ENCODE results near the gene PSTPIP2.

The PSTPIP2 gene

DNA sequence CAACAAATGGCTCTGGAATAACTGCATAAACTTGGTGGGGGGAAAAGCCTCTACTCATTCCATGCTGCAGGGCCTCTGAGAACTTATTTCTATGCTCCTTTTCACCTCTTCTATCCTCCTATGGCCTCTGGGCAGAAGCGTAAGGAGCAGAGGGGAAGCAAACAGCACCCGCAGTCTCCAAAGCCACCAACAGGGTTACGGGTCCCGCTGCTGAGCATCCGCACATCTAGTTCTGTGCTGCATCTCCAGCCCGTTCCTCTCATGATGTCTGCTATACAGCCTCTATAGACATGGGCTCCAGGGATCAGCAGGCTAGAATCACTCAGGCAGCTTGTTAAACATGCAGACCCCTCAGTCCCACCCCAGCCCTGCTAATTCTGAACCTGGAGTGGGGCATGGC is 25.9 kb downstream of the PSTPIP2 start:
- Histone ChIP-seq H3K4me3 (ENCODE audit: low read length) (no peak overlapping the region), H3K4me2 (ENCODE audit: low read length) (no peak overlapping the region), H3K27ac (ENCODE audit: low read depth, low read length) (no peak overlapping the region), H3K9me3 (ENCODE audit: control insufficient read depth, insufficient read depth, low read length) (no peaks in the 10 kb centered on the region), H3K36me3 (ENCODE audit: control insufficient read depth, low read length) (no peaks in the 10 kb centered on the region), H4K20me1 (ENCODE audit: control insufficient read depth, insufficient read depth, low read depth, low read length) (no peaks in the 10 kb centered on the region), H3K79me2 (ENCODE audit: control insufficient read depth, low read length) (no peaks in the 10 kb centered on the region), H3K27me3 (ENCODE audit: control insufficient read depth, low read length) (0 out of 2 replicates have a peak, but pooled peaks cover 4% of the 10 kb centered on the region), H3F3A (ENCODE audit: control insufficient read depth, insufficient read depth) (no peaks in the 10 kb centered on the region), H3K9me2 (replicated peaks; ENCODE audit: control insufficient read depth, low read length) (no peaks in the 10 kb centered on the region), H3K4me1 (ENCODE audit: control insufficient read depth, low read length) (no peaks in the 10 kb centered on the region)
- TF ChIP-seq EZH2phosphoT487 (IDR thresholded peaks at IDR 0.05; ENCODE audit: borderline replicate concordance, low read length): no peak
- TF ChIP-seq, protein P1, sequence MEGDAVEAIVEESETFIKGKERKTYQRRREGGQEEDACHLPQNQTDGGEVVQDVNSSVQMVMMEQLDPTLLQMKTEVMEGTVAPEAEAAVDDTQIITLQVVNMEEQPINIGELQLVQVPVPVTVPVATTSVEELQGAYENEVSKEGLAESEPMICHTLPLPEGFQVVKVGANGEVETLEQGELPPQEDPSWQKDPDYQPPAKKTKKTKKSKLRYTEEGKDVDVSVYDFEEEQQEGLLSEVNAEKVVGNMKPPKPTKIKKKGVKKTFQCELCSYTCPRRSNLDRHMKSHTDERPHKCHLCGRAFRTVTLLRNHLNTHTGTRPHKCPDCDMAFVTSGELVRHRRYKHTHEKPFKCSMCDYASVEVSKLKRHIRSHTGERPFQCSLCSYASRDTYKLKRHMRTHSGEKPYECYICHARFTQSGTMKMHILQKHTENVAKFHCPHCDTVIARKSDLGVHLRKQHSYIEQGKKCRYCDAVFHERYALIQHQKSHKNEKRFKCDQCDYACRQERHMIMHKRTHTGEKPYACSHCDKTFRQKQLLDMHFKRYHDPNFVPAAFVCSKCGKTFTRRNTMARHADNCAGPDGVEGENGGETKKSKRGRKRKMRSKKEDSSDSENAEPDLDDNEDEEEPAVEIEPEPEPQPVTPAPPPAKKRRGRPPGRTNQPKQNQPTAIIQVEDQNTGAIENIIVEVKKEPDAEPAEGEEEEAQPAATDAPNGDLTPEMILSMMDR (IDR thresholded peaks at IDR 0.05; ENCODE audit: low read depth, low read length, poor library complexity, severe bottlenecking): no peak

DNA sequence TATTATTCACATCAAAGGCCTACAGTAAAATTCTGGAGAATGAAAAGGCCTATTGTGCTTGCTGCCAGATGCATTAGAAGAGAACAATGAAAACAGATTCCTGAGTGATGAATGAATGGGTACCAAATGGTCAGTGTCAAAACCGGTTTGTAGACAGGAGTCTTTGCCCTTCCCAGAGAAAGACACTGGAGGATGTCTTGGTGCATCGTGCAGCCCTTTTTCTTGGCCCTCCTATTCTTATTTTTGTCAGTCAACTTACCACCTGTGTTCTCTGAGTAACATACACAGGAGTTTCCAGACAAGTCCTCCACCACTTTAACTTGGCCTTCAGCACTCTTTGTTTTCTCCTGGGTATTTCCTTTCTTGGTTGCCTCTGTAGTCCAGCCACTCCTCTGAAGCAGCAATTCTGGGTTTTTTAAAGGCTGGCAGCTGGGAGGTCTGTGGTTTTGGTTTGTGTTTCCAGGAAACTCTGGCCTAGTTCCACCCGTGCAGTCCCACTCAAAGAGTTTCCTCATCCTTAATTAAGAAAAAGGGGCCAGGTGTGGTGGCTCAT is 29.4 kb downstream of the PSTPIP2 start:
- no peaks in the 10 kb centered on the region for H3K79me2 ChIP-seq (ENCODE audit: control insufficient read depth, low read length)
- TF ChIP-seq, protein P1 (IDR thresholded peaks at IDR 0.05; ENCODE audit: low read depth, low read length, poor library complexity, severe bottlenecking): no peak
- no peak for TF ChIP-seq EZH2phosphoT487 (IDR thresholded peaks at IDR 0.05; ENCODE audit: borderline replicate concordance, low read length)

DNA sequence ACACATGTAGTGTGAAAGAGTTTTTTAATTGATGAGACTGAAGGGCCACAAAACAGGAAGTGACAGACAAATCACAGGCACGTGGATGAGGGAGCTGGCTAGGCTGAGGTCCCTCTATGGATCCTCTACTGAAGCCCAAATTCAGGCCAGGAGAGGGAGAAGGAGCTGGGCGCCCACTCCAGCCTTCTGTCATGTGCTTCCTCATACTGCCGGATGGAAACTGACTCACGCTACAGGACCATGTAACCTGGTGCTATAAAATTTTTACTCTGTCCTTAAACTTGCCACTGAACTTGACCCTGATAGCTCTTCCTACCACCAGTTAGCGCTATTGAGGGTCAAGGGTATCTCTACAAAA is 31.3 kb downstream of the PSTPIP2 start:
- H3K9me3 ChIP-seq (ENCODE audit: control insufficient read depth, insufficient read depth, low read length): no peaks in the 10 kb centered on the region
- no peaks in the 10 kb centered on the region for H3K4me1 ChIP-seq (ENCODE audit: control insufficient read depth, low read length)
- no peaks in the 10 kb centered on the region for H3K9me2 ChIP-seq (replicated peaks; ENCODE audit: control insufficient read depth, low read length)
- H3K4me2 ChIP-seq (ENCODE audit: low read length): no peak overlapping the region
- H3K36me3 ChIP-seq (ENCODE audit: control insufficient read depth, low read length): no peaks in the 10 kb centered on the region
- H4K20me1 ChIP-seq (ENCODE audit: control insufficient read depth, insufficient read depth, low read depth, low read length): no peaks in the 10 kb centered on the region
- H3K27me3 ChIP-seq (ENCODE audit: control insufficient read depth, low read length): peaks cover 9% of the 10 kb centered on the region; the same call in 1 of the 2 replicates
- H3F3A ChIP-seq (ENCODE audit: control insufficient read depth, insufficient read depth): no peaks in the 10 kb centered on the region
- no peaks in the 10 kb centered on the region for H3K79me2 ChIP-seq (ENCODE audit: control insufficient read depth, low read length)
- H3K4me3 ChIP-seq (ENCODE audit: low read length): no peak overlapping the region
- no peak overlapping the region for H3K27ac ChIP-seq (ENCODE audit: low read depth, low read length)
- TF ChIP-seq, protein P1 (IDR thresholded peaks at IDR 0.05; ENCODE audit: low read depth, low read length, poor library complexity, severe bottlenecking): no peak
- TF ChIP-seq EZH2phosphoT487 (IDR thresholded peaks at IDR 0.05; ENCODE audit: borderline replicate concordance, low read length): no peak

More for the DNA sequence above, 29.4 kb downstream of the PSTPIP2 start:
- no peaks in the 10 kb centered on the region for H3K36me3 ChIP-seq (ENCODE audit: control insufficient read depth, low read length)
- H3F3A ChIP-seq (ENCODE audit: control insufficient read depth, insufficient read depth): no peaks in the 10 kb centered on the region
- peaks cover 6% of the 10 kb centered on the region; the same call in 1 of the 2 replicates for H3K27me3 ChIP-seq (ENCODE audit: control insufficient read depth, low read length)
- H3K4me1 ChIP-seq (ENCODE audit: control insufficient read depth, low read length): no peaks in the 10 kb centered on the region
- H3K4me3 ChIP-seq (ENCODE audit: low read length): no peak overlapping the region
- H3K9me2 ChIP-seq (replicated peaks; ENCODE audit: control insufficient read depth, low read length): no peaks in the 10 kb centered on the region
- no peak overlapping the region for H3K4me2 ChIP-seq (ENCODE audit: low read length)
- H4K20me1 ChIP-seq (ENCODE audit: control insufficient read depth, insufficient read depth, low read depth, low read length): no peaks in the 10 kb centered on the region
- no peak overlapping the region for H3K27ac ChIP-seq (ENCODE audit: low read depth, low read length)
- H3K9me3 ChIP-seq (ENCODE audit: control insufficient read depth, insufficient read depth, low read length): no peaks in the 10 kb centered on the region
